LNCaP clone FGC (cell line): Measurements from ENCODE around the gene NR5A1.

Experiments used
- DNase-seq: peaks from one replicate; pipeline ENCODE4 v3.0.0-alpha.2; 2011; ENCODE audit warnings: low read depth
- H3K4me3 ChIP-seq: 2 replicates; pipeline ENCODE4 v1.5.1; 2011; ENCODE audit warnings: mild to moderate bottlenecking, low read depth, low read length, control low read depth
- CTCF ChIP-seq: IDR thresholded peaks from 2 replicates; pipeline ENCODE4 v1.5.1; 2012; ENCODE audit warnings: mild to moderate bottlenecking; ENCODE audit not compliant: control insufficient read depth, insufficient read depth; ENCODE audit errors: extremely low read depth

Gene NR5A1

GRCh38 chr9:124448019-124448418 is 59.2 kb downstream of the NR5A1 start:
- DNase-seq = no peak
- no peak overlapping the region for H3K4me3 ChIP-seq
- no peak for TF ChIP-seq CTCF

GRCh38 chr9:124447297-124447661 is 59.9 kb downstream of the NR5A1 start:
- H3K4me3 ChIP-seq = no peak overlapping the region
- DNase-seq = no peak
- no peak for TF ChIP-seq CTCF

- H3K4me3 ChIP-seq = no peak overlapping the region
- no peak for DNase-seq
- TF ChIP-seq CTCF = no peak
Observed at GRCh38 chr9:124444166-124444565, 63.0 kb downstream of the NR5A1 start.

- H3K4me3 ChIP-seq = no peak overlapping the region
- no peak for TF ChIP-seq CTCF
- DNase-seq = no peak
Observed at GRCh38 chr9:124443625-124444024, 63.6 kb downstream of the NR5A1 start.

- TF ChIP-seq CTCF = no peak
- no peak overlapping the region for H3K4me3 ChIP-seq
- no peak for DNase-seq
Observed at GRCh38 chr9:124442826-124443225, 64.4 kb downstream of the NR5A1 start.

GRCh38 chr9:124442379-124442778 is 64.8 kb downstream of the NR5A1 start:
- DNase-seq = no peak
- no peak overlapping the region for H3K4me3 ChIP-seq
- no peak for TF ChIP-seq CTCF

GRCh38 chr9:124441291-124441690 is 65.9 kb downstream of the NR5A1 start:
- H3K4me3 ChIP-seq = no peak overlapping the region
- no peak for TF ChIP-seq CTCF
- DNase-seq = no peak
